DMS 273 (cell line): ENCODE measurements around the gene NDST1.

ENCODE experiments used
- DNase-seq: peaks from one replicate; lab custom pipeline; 2025; ENCODE audit not compliant: unreplicated experiment; lab: John Stamatoyannopoulos, UW

The NDST1 gene

DNA sequence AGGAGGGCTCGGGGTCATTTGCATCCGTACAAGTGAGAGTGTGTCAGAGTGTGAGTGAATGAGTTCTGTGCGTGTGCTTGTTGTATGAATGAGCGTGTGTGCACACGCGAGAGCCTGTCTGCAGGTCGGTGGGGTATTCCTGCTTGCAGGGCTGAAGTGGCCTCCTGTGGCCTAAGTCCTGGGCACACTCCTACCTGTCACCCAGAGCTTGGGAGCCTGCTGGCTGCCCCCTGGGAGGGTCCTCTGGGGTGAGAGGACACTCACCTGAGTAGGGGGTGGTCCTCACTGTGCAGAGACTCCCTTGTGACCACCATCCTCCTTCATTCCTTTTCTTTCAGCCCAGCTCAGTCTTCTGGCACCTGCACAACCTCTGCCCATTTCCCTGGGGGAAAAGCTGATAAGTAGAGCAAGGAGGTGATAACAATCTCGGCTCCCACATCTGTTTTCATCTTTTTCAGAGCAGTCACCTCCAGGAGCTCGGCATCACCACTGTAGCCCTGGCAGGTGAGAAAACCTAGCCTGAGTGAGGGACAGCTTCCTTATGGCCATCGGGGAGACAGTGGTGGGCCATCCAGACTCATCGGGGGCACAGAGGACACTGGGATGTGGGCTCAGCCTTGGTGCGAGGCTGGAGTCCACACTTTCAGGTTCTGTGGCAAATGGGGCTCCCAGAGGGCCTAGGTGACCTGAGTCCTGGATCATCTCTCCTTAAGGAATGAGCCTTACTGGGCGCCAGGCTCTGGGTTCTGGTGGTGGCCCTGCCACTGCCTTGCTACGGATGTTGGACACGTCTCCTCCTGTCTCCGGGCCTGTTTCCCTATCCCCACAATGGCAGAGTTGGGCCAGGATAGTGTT lies 93.8 kb downstream of the NDST1 start:
- no peak for DNase-seq

DNA sequence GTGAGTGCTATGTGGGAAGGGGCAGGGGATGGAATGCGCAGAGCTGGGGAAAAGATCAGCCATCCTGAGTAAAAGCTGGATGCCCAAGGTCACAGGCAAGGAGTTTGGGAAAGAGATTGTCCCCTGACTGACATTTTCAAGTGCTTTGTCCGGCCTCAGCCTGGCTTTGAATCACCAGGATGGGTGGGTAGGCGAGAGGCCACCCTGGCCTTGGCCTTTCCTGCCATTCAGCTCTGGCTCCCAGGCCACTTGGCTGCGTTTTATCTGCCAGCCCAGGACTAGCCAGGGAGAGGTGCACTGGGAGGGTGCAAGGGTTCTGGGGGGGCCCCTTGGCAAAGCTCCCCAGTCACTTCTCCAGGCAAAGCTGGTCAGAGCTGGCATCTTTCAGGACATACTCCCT lies 95.1 kb downstream of the NDST1 start:
- no peak for DNase-seq

DNA sequence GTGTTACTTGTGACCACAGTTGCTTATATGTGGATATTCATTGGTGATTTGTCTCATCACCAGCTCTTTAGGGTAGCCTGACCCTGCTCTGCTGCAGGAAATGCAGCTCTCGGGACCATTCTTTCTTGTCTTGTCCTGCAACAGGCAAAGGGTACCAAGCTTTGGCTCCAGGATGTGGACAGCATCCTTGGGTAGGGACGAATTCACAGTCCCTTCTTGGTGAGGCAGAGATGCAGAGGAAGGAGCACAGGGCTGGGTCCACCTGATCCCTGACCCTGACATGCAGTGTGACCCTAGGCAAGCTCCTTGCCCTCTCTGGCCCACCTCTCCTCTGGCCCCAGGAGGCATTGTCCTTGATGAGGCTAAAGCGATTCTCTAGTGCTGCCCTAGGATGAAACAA lies 95.6 kb downstream of the NDST1 start:
- DNase-seq, result no peak

DNA sequence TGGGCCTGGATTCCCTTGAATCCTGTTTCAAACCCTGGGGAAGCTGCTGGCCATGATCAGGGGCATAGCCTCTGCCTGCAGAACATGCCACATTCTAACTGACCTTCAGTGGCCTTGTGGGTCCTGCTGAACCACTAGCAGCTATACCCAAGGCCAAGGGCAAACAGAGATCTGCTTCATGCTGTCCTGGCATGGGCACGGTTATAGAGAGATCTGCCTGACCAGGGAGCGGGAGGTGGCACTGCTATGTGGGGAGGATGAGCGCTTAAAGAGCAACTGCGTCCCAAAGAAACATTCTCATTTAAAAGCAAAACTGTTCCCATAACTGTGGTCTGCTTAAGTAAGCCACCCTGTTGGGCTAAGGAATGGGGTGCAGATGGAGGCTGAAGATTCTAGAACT lies 96.1 kb downstream of the NDST1 start:
- DNase-seq, result no peak

DNA sequence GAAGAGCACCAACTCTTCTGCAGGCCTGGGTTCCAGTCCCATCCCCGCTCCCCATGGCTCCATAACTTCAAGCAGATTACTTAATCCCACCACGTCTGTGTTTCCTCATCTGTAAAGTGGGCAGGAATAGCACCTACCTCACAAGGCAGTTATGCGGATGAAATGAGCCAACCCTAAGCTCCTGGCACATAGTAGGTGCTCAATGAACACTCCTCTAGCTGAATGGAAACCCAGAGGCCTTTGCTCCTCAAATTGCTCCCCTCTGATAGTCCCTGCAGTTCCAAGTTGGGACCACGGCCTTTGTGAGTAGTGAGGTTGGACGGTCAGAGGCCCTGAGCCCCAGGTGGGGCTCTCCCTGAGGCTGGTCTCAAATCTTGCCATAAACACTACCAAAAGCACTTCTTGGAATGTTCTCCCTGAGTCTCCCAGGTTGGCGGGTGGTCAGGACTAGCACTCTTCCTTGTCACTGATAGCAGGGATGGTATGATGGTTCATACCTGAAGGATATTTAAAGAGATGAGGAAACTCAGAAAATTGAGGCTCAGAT lies 97.0 kb downstream of the NDST1 start:
- no peak for DNase-seq

DNA sequence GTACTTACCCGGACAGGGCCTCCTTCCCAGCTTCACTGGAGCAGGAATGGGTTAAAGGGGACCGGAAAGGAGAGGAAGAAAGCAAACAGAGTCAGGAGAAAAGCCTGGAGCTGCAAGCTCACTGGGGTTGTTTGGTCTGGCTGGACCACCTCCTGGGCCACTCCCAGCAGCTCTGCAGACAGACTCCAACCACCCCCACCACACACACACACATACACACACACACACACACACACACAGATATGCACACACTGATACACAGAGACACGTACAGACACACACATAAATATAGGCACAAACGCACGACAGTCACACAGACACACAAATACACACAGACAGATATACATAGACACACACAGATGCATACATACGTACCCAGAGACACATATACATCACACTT lies 97.6 kb downstream of the NDST1 start:
- DNase-seq, result no peak

DNA sequence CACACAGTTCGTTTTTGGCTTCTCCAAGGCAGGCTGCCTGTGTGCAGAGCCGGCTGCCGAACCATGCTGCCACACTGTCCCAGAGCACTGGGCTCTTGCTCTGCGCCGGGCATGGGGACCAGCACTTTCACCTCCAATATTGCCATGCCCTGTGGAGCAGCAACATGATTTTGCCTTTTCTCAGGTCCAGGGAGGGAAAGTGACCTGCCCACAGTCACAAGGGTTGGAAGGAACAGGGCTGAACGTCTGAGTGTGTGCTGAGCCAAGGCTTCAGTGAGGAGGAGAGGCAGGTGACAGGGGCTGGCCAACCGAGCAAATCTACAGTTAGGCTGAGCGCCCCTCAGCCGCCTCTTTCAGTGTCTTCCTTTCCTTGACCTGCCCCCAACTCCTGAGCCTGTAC lies 98.5 kb downstream of the NDST1 start:
- DNase-seq, result no peak

DNA sequence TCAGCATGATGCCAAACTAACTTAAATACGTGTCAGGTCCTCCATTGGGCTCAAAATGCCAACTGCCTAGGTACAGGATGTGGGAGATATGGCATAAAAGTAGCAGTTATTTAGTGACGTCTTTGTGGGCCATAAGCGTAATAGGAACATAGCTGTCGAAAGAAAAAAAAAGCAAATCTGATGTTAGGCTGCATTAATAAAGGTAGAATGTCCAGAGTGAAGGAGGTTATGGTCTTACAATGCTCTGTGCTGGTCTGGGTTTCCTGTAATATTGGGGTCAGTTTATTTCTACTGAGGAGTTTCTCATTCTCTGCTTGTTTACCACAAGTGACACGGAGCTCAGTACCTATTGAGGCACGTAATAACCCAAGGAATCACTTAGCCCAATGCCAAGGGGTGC lies 99.2 kb downstream of the NDST1 start:
- DNase-seq, result no peak
